HG03135 (cell line): Measurements from ENCODE around the gene WIF1.

Source experiments
- ATAC-seq: cut with Tn5 transposase; IDR thresholded peaks from one replicate; pipeline ENCODE4 v1.9.1; 2021; ENCODE audit warnings: mild to moderate bottlenecking, moderate library complexity; ENCODE audit not compliant: unreplicated experiment

The WIF1 gene

GRCh38 chr12:65123435-65124063, 2.4 kb upstream of the WIF1 start:
- no peak for ATAC-seq

- ATAC-seq = no peak
Measured at GRCh38 chr12:65122703-65123102, 1.6 kb upstream of the WIF1 start.

- no peak for ATAC-seq
Measured at GRCh38 chr12:65121956-65122469, 908 bp upstream of the WIF1 start.

GRCh38 chr12:65119063-65119462, 2.0 kb downstream of the WIF1 start:
- ATAC-seq = no peak

GRCh38 chr12:65113621-65114035, 7.5 kb downstream of the WIF1 start:
- ATAC-seq = no peak

- ATAC-seq = no peak
Measured at GRCh38 chr12:65106948-65107347, 14.2 kb downstream of the WIF1 start.

- ATAC-seq = no peak
Measured at GRCh38 chr12:65100140-65100539, 21.0 kb downstream of the WIF1 start.

- no peak for ATAC-seq
Measured at GRCh38 chr12:65099182-65099581, 21.9 kb downstream of the WIF1 start.

GRCh38 chr12:65098364-65098763, 22.7 kb downstream of the WIF1 start:
- ATAC-seq = no peak

GRCh38 chr12:65094722-65095121, 26.4 kb downstream of the WIF1 start:
- no peak for ATAC-seq

- no peak for ATAC-seq
Measured at GRCh38 chr12:65093606-65094005, 27.5 kb downstream of the WIF1 start.

GRCh38 chr12:65090461-65090860, 30.6 kb downstream of the WIF1 start:
- ATAC-seq = no peak

- no peak for ATAC-seq
Measured at GRCh38 chr12:65086236-65086635, 34.9 kb downstream of the WIF1 start.

- no peak for ATAC-seq
Measured at GRCh38 chr12:65084579-65084978, 36.5 kb downstream of the WIF1 start.

GRCh38 chr12:65083581-65083980, 37.5 kb downstream of the WIF1 start:
- no peak for ATAC-seq

GRCh38 chr12:65082406-65082805, 38.7 kb downstream of the WIF1 start:
- ATAC-seq = no peak

- ATAC-seq = no peak
Measured at GRCh38 chr12:65081496-65081895, 39.6 kb downstream of the WIF1 start.

- no peak for ATAC-seq
Measured at GRCh38 chr12:65074932-65075331, 46.2 kb downstream of the WIF1 start.

GRCh38 chr12:65069336-65069735, 51.8 kb downstream of the WIF1 start:
- no peak for ATAC-seq

- ATAC-seq = no peak
Measured at GRCh38 chr12:65067383-65067782, 53.7 kb downstream of the WIF1 start.

- ATAC-seq = no peak
Measured at GRCh38 chr12:65055859-65056258, 65.2 kb downstream of the WIF1 start.

- ATAC-seq = no peak
Measured at GRCh38 chr12:65051218-65051617, 69.9 kb downstream of the WIF1 start.

GRCh38 chr12:65045269-65045668, 75.8 kb downstream of the WIF1 start:
- ATAC-seq = no peak
